Esophagus squamous epithelium (tissue), 4 donors: ENCODE measurements around the gene INPP4B.

Experiments
- CTCF ChIP-seq, 6 experiments: fragments of 450-650 bp in 4 of 6; fragments of 200-600 bp in 2 of 6; sonication (generic) in 2 of 6; IDR thresholded peaks; one replicate each; pipeline ENCODE4 v1.5.1; 2016 to 2019; ENCODE audit warnings: antibody characterized with exemption in 6 of 6, mild to moderate bottlenecking in 4 of 6, moderate library complexity in 4 of 6
- POLR2A ChIP-seq, 4 donors: fragments of 450-650 bp; IDR thresholded peaks; one replicate each; pipeline ENCODE4 v1.6.1; 2017; ENCODE audit warnings: antibody characterized with exemption in 4 of 4, mild to moderate bottlenecking in 4 of 4, moderate library complexity in 3 of 4

GRCh38 chr4:142345924-142346323, 500.2 kb downstream of the INPP4B start:
- TF ChIP-seq POLR2A (IDR thresholded peaks at IDR 0.05) (no peak), CTCF (IDR thresholded peaks at IDR 0.05) (no peak)
